Stimulated activated CD8-positive, alpha-beta memory T cell treated with anti-CD3 and anti-CD28 coated beads, Interleukin-7, amount 100 ng/mL, for 24 hours (primary cell): ENCODE measurements around the gene CRYBA2.
A peak's percentile ranks its signal among the peaks of the same experiment; 100 is the strongest.

Experiments
- DNase-seq: peaks from one replicate; pipeline ENCODE4 v3.0.0-alpha.2; 2020; ENCODE audit warnings: low read depth

CRYBA2 gene

DNA sequence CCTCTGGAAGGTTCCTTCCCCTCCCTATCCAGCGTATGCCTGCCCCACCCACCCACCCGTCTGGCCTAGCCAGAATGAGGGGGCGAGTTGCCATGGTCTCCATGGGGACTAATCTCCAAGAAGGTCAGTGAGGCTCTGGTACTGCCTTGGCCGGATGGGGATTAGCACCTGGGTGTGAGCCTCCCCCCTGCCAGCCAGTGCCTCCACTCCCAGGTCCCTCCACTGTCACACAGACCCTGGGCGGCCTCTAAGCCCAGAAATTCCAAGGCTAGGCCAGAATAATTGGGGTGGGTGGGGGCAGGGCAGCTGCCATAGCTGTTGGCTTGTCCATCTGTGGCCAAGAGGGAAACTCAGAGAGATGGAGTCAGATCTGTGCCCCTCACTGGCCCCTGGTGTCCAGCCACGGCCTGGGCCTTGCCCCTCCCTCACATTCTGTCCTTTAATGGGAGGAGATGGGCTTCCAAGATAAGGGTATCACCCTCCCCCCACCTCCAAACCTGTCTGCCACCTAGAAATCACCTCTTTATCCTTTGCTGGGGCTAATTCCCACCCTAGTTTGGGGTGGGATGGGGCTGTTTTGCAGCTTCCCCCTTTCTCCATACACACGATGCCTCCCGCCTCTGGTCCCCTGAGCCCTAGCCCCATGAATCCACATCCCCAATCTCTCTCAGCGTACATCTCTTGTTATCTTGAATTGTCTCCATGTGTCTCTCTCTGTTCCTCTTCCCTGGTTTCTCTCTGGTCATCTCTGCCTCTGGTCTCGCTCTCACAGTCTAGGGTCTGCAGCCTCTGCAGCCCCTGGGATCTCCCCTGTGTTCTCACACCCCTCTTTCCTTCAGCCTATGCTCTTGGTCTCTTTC, 6.0 kb upstream of the CRYBA2 start:
- no peak for DNase-seq

- DNase-seq = no peak
Observed at GRCh38 chr2:218998414-218999002, 5.3 kb upstream of the CRYBA2 start.

GRCh38 chr2:218997731-218998130, 4.5 kb upstream of the CRYBA2 start:
- no peak for DNase-seq

DNA sequence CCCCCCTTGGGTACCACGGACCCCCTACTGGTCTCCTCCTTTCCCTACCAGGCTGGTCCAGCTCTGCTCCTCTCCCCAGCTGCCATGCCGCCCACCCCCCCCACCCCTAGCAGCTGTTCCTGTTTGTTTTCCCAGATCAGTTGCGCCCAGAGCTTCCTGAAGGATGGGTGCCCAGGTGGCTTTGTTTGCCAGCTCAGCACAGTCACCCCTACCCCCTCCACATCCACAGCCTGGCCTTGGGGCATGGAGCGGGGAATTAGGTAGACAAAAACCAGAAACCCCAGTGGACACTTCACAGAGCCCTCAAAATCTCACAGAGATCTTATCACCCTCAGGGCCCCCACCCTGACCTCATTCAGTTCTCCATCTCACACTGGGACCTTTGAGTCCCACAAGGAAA, 3.7 kb upstream of the CRYBA2 start:
- no peak for DNase-seq

- DNase-seq = peak; percentile 79
Observed at GRCh38 chr2:218995972-218996711, 2.9 kb upstream of the CRYBA2 start.

GRCh38 chr2:218995561-218995960, 2.3 kb upstream of the CRYBA2 start:
- no peak for DNase-seq

GRCh38 chr2:218992703-218993344, 398 bp downstream of the CRYBA2 start:
- no peak for DNase-seq

GRCh38 chr2:218992196-218992595, 1.0 kb downstream of the CRYBA2 start:
- no peak for DNase-seq

GRCh38 chr2:218991674-218992168, 1.5 kb downstream of the CRYBA2 start:
- DNase-seq = no peak

DNA sequence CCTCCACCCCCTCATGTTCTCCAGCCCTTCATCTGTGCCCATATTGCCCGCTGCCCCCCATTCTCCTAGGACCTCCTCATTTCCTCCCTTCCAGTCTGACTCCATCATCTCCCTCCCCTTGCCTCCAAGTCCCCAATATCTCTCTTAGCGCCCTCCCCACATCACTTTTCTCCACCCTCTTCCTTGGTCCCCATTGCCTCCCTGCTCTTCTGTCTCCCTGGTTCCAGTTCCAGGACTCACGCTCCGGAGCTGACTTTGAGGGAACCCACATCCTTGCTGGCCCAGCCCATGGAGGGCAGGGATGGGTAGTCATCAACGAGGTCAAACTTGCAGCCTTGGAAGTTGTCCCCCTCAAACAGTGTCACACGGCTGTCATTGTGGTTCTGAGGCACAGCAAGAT, 2.6 kb downstream of the CRYBA2 start:
- DNase-seq = no peak

DNA sequence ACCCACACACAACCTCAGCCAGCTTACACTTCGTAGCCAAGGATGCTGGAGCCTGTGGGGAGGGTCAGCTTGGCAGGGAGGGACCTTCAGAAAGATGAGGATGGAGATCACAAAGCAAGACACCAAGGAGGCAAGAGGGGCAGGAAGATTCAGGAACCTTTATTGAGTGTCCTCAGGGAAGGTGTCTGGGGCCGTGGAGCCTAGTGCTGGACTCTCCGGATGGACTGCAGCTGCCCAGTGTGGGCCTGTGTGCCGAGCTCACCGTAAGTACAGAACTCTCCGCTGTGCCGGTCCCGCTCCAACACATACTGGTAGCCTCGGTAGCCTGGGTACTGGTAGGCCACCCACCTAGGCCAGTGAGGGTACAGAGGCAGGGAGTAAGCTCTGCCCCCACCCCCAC, 3.2 kb downstream of the CRYBA2 start:
- DNase-seq = no peak

- no peak for DNase-seq
Observed at GRCh38 chr2:218988650-218989049, 4.6 kb downstream of the CRYBA2 start.

- DNase-seq = no peak
Observed at GRCh38 chr2:218988164-218988563, 5.1 kb downstream of the CRYBA2 start.

DNA sequence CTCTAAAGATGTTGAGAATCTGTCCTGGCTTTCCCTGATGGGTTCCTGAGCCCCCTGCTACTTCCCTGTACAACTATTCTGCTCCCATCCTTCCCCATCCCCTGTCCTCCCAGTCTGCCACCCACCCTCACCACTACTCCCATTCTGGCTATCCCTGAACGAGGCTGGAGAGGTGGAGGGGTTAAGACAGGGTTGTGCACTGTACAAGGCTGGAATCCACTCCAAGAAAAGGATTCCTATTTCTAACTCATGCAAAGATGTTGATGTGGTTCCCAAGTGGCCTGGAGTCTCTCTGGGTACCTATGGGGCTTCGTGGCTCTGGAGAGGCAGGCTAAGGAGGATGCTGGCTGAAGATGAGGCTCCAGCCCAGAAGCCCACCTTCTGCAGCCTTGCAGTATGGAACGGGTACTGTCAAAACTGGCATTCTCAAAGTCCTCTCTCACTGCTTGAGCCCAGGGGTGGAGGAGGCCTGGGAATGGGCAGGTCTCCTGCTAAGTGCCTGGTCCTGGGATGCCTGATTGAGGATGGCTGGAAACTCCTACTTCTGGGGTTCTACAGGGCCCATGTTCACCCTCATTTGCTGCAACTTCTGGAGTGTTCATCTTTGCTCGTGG, 7.0 kb downstream of the CRYBA2 start:
- no peak for DNase-seq

- DNase-seq = no peak
Observed at GRCh38 chr2:218985325-218986091, 7.7 kb downstream of the CRYBA2 start.

DNA sequence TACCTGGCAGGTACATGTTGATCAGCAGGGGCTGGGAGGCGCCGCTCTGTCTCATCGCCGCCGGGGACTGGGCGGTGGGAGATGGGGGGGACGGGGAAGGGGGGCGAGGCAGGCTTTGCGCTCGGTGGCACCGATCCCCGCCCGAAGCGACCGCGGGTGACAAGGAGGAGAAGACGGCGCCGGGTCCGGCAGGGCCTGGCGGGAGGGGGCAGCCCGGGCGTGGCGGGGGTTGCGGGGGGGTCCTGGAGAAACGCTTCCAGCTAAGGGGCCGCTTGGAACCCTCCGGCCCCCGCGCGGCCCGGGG, 8.2 kb downstream of the CRYBA2 start, which contains the start of gene FEV:
FEV (minus strand) TSS at position 164 of the 304 bp plus-strand sequence; CDS start at position 55, 109 bp downstream.
- no peak for DNase-seq

- DNase-seq = no peak
Observed at GRCh38 chr2:218984239-218985020, 8.8 kb downstream of the CRYBA2 start.

GRCh38 chr2:218983934-218984238, 9.3 kb downstream of the CRYBA2 start:
- DNase-seq = no peak

DNA sequence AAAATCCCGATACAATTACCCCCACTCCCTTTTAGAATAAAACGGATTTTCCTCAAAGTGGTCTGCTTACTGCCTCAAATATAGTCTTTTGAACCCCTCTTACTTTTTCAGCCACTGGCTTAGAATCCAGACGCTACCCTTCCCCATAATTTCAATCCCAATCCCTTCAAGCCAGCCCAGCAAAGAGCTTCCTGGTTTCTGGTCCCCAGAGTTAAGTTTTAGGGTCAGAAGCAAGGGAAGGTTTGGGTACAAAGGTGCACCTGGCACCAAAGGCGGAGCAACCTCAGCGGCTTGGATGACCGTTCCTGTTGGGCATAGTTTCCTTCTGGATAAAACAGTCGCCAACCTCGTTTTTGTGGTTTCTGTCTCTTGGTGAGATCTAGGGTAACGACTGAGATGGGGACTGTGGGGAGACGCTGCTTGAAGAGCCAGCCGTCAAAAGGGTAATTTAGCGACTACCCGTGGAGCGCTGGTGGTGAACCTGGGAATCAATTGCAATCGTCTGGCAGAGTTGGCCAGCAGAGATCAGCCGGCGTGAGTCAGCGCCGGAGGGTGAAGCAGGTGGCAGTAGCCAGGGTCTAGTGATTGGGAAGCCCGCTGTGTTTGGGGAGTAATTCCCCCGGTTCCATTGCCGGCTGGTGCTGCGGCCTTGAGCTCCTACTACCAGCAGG, 9.8 kb downstream of the CRYBA2 start:
- no peak for DNase-seq
